OCI-LY7 (cell line): ENCODE results near the gene HOXB6.

Experiments used
- CTCF ChIP-seq: fragments of 200-600 bp; sonication (generic); conservative IDR thresholded peaks from 2 replicates; pipeline ENCODE4 v1.5.1; 2014; ENCODE audit warnings: mild to moderate bottlenecking, antibody characterized with exemption, low read length, moderate library complexity, mixed read lengths
- EZH2phosphoT487 ChIP-seq: fragments of 200-600 bp; sonication (generic); IDR thresholded peaks from 2 replicates; pipeline ENCODE4 v1.6.1; 2018; ENCODE audit warnings: low read depth, borderline replicate concordance, mild to moderate bottlenecking, mixed run types, antibody characterized with exemption, low read length, moderate library complexity, mixed read lengths

DNA sequence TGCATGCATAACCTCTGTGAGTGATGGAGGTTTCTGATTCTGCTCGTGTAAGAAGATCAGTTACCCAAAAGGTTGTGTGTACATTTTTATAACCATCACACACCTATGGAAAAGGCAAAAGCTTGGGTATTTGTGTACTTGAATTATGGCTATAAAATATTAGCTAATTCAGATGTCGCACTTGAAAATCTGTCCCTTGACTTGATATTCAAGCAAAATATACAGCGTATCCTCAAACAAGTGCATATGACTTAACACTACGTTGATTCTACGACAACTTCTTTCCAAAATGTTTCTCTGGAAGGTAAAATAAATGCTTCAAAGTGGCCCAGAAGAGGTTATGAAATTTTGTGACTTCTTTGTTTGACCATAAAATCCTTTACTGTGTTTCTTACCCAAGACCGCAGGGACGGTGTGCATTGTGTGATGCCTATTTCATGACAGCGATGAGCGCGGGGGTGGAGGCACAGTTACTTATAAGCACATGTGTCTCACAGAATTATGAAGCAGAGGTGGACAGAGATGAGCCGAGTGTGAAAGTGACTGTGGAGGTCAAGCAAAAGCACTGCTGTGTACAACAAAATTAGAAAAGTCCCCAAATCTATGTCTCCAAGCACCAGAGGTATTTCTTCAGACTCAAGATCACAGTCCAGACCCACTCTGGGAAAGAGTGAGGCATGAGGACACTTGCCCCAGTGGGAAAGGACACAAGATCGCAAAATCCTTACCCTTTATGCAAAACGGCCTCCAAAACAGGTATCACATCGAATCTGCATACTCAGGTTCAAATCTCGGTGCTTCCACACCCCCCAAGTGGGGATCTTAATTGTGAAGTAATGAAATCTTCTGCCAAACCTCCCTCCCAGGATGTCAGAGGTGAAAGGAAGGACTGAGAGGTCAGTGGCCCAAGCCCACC is 25.5 kb upstream of the HOXB6 start:
- TF ChIP-seq EZH2phosphoT487, result no peak
- TF ChIP-seq CTCF, result no peak
